H1 (cell line): ENCODE results near the gene CFD. TPM values are rescaled to one million over a fixed set of nuclear protein-coding genes. Genes with fewer than 3 reads are reported as not detected.

Experiments used
- CBX5 ChIP-seq: fragments of 300-800, 300-1000 bp; sonication (generic); IDR thresholded peaks from 2 replicates; pipeline ENCODE4 v1.7.1; 2016; ENCODE audit warnings: antibody characterized with exemption, low read length, low read depth
- CHD1 ChIP-seq: IDR thresholded peaks from 2 replicates; pipeline ENCODE4 v1.6.1; 2012; ENCODE audit warnings: low read depth, low read length, improper control_type of control experiment
- CHD2 ChIP-seq: IDR thresholded peaks from 2 replicates; pipeline ENCODE4 v1.6.1; 2012; ENCODE audit warnings: low read length, improper control_type of control experiment
- CHD7 ChIP-seq: fragments of 300-600 bp; sonication (generic); IDR thresholded peaks from 2 replicates; pipeline ENCODE4 v1.7.1; 2012; ENCODE audit warnings: low read length, moderate library complexity, mild to moderate bottlenecking, inconsistent platforms; ENCODE audit not compliant: insufficient replicate concordance
- JUN ChIP-seq: IDR thresholded peaks from 2 replicates; pipeline ENCODE4 v1.6.1; 2011; ENCODE audit warnings: low read depth, mild to moderate bottlenecking, improper control_type of control experiment, low read length
- KDM1A ChIP-seq: fragments of 200-600, 300-600 bp; sonication (generic); IDR thresholded peaks from 2 replicates; pipeline ENCODE4 v1.7.1; 2016; ENCODE audit warnings: mild to moderate bottlenecking, low read length, borderline replicate concordance
- PHF8 ChIP-seq: fragments of 200-600 bp; sonication (generic); conservative IDR thresholded peaks from 2 replicates; pipeline ENCODE4 v1.7.1; 2012; ENCODE audit warnings: low read depth, mild to moderate bottlenecking, inconsistent platforms, low read length, moderate library complexity
- POU5F1 ChIP-seq: IDR thresholded peaks from 2 replicates; pipeline ENCODE4 v1.6.1; 2011; ENCODE audit warnings: low read depth, mild to moderate bottlenecking, low read length, moderate library complexity
- YY1 ChIP-seq: IDR thresholded peaks from 2 replicates; pipeline ENCODE4 v1.6.1; 2011; ENCODE audit warnings: low read depth, mild to moderate bottlenecking, low read length
- polyA plus RNA-seq, 7 experiments: library from polyadenylated mRNA; depleted of rRNA in 3 of 7; stranded (reverse) in 5 of 7; unstranded in 2 of 7; fragments of >200 nt in 5 of 7; fragments of 200-250 nt in 2 of 7; gene quantifications; 1 replicate in 5 of 7; 2 replicates in 1 of 7; 4 replicates in 1 of 7; pipeline versions ENCODE4 v1.2.1 to v1.2.3, GENCODE V29; 2011 to 2013; ENCODE audit warnings: missing spikeins in 2 of 7, mixed read lengths in 2 of 7
- total RNA-seq: library from RNA; stranded (reverse); fragmentation: NEBNext Ultra II Directional; extraction: Animal tissue kit (Norgen Biotek cat#: 25700); gene quantifications from 2 replicates; pipeline ENCODE4 v1.2.1, GENCODE V29; 2021

CFD gene
- total and polyA plus RNA-seq, 2 of the 8 experiments (the other 6 are each of a cell fraction or from before 2014, with no cell fraction given), result 1.7 to 2.8 TPM

GRCh38 chr19:850979-851335 lies 8.5 kb upstream of the CFD start (continued):
- no peak for TF ChIP-seq CHD7
- TF ChIP-seq CBX5, result no peak
- no peak for TF ChIP-seq PHF8
- TF ChIP-seq YY1, result no peak
- no peak for TF ChIP-seq POU5F1
- TF ChIP-seq CHD1, result no peak
- no peak for TF ChIP-seq KDM1A
- TF ChIP-seq JUN, result no peak
- TF ChIP-seq CHD2, result no peak
